GM19240 (cell line): ENCODE results near the gene RASGRF2.

Experiments
- DNase-seq: peaks from one replicate; pipeline ENCODE4 v3.0.0; 2011; ENCODE audit warnings: low spot score; ENCODE audit not compliant: insufficient read length

Gene RASGRF2

DNA sequence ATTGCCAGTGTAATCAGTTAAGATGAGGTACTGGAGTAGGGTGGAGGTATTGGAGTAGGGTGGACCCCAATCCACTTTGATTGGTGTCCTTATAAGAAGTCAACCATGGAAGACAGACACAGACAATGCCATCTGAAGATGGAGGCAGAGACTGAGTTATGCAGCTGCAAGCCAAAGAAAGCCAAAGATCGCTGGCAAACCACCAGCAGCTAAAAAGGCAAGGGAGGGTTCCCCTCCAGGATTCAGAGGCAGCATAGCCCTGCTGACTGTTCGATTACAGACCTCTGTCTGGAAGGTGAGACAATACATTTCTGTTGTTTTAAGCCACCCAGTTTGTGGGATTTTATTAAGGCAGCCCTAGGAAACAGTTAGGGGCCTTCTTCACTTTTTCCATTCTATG lies 242.5 kb downstream of the RASGRF2 start:
- no peak for DNase-seq

DNA sequence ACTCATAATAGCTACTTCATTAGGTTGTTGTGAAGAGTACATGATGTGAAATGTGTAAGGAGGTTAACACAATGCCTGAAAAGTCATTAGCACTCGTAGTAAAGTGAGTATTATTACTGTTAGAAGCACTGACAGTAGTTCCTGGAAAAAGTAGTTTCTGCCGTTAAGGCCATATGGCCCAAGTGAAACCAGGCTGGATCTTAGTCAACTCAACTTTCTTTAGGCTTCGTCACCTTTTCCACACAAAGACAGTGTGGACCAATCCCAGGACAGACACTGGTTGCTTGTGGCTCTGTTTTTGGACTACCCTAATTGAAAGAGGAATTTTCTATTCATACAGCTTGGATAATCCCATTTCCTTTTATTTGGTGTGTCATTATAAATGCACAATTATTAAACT lies 243.6 kb downstream of the RASGRF2 start:
- no peak for DNase-seq

DNA sequence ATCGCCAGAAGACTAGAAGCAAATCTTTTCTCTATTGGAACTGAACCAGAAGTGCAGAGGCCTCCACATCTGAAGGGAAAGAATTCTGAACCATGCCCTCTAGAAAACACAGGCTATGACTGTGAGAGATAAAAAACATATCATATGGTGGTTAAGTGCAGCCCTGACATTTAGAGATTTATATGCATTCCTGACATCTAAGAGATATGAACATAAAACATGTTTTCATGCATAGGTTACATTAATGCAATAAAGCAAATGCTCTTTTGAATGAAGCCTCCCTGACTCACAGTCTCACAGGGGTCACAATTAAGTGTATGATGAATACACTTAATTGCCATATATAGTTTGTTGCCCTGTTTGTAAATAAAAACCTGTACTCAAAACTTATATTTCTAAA lies 244.0 kb downstream of the RASGRF2 start:
- DNase-seq, result no peak

DNA sequence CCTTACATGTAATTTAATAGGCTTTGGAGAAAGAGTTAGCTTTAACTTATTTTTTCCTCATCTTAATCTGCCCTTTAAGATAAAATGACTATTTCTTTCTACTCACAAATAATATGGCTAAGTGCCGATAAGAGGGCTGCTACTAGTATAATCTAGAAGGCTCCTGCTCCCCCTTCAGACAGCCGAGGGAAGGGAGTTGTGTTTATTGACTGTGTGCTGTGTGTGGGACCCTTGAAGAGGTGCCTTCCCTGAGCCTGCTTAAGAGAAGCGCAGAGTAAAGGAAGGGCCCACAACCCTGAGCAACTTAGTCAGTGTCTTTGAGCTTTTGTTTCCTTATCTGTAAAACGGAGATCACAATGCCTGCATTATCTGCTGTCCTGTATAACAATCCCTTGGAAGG lies 244.9 kb downstream of the RASGRF2 start:
- DNase-seq, result no peak

DNA sequence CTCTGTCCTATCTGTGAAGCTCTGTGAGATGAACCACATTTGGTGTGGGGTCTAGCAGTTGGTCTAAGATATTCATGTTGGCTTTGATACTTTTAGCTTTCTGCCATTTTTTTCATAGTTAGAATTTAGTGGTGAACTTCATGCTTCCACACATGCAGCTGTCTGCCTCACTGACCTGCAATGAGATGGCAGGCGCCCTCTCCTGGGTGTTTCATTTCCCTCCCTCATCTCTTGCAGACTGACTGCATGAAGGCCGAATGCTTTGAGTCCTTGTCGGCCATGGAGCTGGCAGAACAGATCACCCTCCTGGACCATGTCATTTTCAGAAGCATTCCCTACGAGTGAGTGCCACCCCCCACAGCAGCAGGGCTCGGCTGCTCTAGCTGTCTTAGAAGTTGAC lies 246.8 kb downstream of the RASGRF2 start:
- DNase-seq, result no peak

DNA sequence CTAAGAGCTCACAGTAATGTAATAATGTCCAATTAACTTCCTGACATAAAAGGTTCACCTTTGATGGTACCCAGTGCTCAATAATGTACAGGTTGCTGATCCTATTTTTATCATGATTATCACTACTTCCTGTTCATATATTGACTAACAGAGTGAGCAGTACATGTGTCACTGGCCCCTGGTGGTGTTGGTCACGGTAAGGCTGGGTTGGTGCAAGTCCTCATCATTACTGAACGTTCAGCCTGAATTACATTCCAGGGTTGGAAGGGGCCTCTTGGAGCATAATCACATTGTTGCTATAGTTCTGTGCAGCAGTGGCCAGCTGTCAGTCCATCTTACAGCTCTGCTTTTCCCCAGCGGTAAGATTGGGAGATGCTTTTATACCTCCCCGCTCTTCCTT lies 248.7 kb downstream of the RASGRF2 start:
- no peak for DNase-seq

DNA sequence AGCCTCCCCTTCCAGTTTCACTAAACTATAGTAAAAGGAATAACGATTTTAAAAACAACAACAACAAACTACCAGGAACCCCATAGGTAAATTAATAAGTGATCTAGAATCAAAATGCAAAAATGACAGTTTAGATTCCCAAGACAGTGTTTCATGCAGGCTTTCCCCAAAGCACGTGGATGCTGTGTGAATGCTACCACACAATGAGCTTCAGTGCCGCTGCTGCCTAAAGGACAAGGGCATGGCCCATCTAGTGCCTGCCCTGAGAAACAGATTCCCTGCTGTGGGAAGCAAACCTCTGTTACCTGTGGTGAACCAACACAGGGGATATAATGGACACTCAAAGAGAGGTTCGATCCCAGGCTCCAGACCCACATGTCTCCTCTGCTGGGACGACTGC lies 249.2 kb downstream of the RASGRF2 start:
- no peak for DNase-seq

DNA sequence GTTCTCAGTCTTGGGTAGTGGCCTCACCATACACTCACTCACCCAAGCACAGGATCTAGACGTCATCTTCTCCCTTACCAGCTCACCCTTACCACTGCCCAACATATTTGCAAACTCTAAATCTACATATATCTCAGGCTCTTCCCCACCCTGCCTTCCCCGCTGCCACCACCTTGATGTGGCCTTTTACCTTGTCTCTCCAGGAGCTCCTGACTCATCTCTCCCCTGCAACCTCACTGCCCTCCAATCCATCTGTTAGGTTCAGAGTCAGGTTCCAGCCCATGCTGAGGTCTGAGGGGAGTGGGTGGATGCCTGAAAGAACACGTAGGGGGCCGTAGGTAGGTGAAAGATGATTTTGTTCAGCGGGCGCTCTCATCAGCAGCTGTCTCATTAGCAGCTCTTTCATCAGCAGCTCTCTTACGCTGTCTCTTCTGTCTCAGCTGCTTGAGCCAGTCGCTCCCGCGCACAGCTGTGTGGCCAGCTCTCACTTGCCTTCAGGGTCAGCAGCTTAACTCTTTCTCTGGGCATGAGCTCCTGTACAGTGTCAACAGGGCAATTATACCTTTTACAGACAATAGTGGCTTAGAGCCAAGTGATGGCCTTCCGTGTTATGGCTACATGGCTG lies 249.8 kb downstream of the RASGRF2 start:
- no peak for DNase-seq

DNA sequence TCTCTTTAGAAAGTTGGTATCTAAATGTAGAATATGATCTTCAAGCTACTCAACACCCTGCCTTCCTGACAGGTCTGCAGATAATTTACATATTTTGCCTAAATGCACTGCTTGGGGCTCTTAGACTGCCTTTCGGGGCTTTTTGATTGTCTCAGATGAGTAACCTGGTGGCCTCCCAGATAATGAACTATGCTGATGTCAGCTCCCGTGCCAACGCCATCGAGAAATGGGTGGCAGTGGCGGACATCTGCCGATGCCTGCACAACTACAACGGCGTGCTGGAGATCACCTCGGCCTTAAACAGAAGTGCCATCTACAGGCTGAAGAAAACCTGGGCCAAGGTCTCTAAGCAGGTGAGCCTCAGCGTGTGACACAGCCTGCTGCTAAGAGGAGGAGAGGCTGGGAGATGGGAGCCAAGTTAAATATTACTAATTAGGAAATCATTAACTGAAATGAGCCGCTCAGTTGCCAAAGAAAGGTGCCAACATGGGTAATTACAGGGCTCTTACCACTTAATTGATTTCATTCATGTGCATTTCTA lies 252.1 kb downstream of the RASGRF2 start:
- no peak for DNase-seq

DNA sequence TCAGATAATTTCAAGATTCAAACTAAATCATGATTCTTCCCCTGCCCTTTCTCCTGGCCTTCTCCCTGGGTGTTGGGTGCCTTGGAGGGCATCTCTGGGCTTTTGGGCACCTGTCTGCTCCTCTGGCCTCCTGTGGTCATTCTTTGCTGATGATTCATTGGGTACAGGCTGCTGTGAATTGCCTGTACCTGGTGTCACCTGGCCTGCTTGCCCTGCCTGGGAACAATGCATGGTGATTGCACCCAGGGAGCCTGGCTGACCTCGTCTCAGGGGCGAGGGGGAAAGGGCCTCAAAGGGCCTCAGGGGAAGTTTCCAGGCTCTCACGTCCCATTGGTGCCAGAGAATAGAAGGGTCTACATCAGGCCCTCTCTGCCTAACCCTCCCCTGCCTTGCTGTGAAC lies 252.9 kb downstream of the RASGRF2 start:
- no peak for DNase-seq

DNA sequence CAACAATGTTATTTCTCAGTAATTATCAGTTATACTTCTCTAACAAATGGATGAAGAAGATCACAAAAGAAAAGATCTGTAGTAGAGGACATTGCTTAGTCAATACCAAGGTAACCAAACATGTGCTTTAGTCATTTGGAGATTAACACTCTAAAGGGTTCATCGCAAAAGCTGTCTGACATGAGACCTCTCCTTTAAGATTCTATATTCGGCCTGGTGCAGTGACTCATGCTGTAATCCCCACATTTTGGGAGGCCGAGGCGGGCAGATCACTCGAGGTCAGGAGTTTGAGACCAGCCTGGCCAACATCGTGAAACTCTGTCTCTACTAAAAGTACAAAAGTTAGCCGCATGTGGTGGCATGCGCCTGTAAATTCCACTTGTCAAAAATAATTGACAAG lies 254.7 kb downstream of the RASGRF2 start:
- no peak for DNase-seq

DNA sequence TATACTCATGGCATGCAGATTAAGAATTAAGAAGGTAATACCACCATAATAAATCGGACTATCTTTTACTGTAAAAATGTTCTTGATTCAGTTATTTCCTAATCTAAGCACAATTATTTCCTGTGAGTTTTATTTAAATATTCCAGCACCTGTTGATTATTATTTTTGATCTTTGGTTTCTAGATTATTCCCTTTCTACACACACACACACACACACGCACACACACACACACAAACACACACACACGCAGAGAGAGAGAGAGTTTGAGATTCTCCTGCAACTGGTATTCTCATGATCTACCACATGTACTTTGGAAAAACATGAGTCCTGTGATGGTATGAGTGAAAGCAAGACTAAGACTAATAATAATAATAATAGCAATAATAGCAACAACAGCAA lies 256.0 kb downstream of the RASGRF2 start:
- no peak for DNase-seq

DNA sequence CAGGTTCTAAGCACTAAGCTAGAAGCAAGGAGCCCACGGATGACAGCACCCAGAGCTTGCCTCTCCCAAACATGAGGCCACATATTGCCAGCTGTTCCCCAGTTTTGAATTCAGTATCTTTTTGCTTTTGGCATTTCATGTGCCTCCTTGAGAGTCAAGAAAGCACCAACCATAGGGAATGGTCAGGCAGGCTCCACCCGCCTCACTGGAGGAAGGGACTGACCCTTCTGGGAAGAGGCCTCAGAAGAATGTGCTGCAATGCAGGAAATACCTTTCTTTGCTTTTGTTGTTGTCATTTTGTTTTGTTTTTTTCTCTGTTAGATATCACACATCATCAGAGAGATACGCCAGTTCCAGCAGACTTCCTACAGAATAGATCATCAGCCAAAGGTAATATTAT lies 259.2 kb downstream of the RASGRF2 start:
- DNase-seq, result no peak

DNA sequence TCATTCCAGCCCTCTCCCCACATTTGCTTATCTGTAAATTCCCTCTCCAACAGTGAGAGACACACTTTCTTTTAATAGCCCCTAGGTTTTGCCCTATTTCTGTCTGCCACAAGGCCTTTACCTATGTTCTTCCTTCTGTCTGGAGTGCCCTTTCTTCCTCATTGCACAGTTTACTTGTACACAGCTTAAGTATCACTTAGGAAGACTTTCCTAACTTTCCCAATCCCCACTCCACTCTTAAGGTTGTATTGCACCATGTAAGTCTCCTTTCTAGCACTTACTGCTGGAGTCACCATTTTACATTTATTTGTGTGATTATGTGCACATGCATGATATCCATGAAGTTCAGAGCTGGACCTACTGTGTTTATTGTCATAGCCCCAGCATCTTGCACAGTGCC lies 262.1 kb downstream of the RASGRF2 start:
- DNase-seq, result no peak

DNA sequence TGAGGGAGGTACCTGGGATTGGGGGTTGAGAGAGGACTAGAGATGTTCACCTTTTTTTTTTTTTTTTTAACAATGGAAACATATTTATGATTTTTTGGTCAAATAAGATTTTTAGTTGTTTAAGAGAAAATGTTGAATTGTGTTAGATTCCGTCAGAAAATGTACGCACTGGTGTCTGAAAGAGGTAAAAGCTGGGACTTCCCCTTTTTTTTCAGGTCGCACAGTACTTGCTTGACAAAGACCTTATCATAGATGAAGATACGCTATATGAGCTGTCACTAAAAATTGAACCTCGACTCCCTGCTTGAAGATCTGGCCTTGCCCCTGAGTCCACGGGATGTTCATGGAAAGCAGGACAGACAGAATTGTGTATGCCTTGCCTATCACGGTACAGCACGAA lies 265.3 kb downstream of the RASGRF2 start:
- no peak for DNase-seq

DNA sequence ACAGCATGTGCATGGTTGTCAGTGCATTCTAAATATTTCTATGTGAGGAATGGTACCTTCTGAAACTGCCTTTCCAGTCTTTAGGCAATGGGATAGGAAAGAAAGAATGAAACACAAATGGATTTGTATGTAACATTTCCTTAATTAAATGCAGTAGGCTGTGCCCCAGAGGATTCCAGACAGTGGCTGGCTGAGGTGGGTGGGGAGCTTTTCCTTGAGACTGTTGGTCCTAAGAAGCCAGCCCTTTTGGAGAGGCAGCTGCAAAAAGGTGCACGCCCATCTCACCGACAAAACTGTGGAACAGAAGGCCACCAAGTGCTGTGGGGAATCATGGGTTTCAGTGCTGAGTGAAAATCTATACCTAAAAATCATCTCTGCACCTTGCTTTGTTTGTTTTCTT lies 266.1 kb downstream of the RASGRF2 start:
- DNase-seq, result no peak

DNA sequence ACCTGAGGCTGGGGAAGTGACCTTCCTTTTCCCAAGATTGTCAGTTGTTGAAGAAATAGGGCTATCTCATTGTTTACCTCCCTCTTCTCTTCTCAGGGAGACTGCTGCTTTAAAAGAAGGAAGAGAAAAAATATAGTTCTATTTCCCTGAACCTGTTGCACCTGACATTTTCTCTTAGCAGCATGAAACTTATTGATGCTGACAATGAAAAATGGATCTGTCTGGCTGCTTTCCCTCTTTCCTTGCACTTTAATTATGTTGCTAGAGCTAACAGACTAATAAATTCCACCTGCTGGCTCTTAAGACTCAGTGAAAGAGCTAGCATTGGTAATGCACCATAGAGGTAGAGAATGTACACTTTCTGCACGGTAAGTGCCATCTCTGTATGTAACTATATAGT lies 266.8 kb downstream of the RASGRF2 start:
- no peak for DNase-seq

DNA sequence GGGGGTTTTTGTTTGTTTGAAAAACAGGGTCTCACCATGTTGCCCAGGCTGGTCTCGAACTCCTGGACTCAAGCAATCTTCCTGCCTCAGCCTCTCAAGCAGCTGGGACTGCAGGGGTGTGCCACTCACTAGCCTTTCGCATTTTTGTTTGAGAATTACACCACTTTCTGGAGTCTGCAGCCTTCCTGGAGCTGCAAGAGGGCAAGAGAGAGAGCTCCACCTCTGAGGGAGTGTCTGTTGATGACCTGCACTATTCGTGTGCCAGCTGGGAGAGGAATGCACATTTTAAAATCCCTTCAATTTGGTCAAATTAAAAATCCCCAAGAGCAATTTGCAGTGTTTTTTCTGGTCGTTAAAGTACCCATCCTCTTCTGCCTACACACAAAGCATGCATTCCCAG lies 267.9 kb downstream of the RASGRF2 start:
- no peak for DNase-seq

DNA sequence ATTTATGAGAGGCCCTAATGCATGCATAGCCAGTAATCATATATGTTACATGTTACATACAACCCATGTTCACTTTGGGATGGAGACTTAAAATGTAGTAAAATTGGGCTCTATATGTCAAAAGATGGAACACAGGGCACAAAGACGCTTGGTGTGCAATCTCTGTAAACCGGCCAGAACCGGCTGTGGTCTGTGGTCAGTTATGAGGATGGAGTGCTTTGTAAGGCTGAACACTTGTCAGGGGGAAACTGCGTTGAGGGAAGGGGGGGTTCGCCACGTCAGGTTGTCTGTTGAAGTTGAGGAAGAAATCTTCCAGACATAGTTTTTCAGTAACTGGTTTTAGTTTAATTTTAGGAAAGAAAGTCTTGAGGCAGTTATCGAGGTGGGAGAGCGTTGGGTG lies 270.3 kb downstream of the RASGRF2 start:
- DNase-seq, result no peak

DNA sequence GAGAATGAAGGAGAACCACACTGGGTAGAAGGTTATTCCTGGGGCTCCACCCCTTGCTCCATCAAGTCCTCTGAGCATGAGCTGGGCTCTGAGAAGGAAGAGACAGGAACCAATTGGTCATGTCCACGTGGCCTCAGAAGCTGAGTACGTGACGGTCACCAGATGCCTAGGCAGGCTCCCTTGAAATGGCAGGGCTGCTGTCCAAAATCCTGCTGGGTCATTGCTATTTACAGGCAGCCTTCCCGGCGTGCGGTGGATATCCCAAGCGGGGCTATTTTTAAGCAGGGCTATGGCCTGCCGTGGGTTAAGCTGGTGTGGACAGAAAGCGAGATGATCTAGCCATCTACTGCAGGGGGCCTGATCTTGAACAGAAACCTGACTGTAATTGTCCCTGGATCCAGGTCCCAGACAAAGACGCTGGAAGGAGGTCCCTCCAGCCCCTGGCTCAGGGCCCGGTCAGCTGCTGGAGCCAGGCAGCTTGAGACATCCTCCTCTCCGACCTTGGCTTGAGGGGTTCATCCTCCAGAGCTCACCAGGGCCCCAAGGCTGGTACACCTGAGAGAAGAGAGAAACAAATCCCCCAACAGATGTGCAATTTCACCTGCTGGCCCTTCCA lies 272.4 kb downstream of the RASGRF2 start:
- DNase-seq, result no peak

DNA sequence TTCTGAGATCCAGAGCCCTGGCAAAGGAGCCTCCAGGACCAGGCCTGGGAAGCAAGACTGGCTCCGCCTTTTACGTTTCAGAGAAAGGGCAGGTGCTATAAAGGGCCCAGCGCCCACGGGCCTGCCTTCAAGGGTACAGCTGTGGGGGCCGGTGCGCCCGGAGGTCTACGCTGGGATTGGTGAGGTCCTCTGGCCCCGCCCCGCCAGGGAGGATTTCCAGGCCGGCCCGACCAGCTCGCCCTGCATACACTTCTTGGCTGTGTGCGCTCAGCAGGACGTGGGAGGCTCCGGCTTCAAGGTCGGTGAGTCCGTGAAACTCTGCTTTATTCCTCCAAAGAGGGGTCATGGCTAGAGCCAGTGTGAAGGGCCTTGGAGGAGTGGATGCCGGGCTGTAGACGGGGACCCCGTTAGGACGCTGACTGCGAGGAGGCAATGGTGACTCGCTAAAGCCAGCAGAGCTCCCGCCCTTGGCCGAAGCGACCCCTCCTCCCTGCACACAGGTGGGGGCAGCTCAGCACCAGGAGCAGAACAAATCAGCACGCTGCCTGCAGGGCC lies 273.0 kb downstream of the RASGRF2 start, which contains the start of gene CKMT2:
Gene CKMT2 (plus strand): TSS at position 243 of the 555 bp plus-strand sequence. CDS start 17,811 bp downstream, outside the sequence.
- no peak for DNase-seq

DNA sequence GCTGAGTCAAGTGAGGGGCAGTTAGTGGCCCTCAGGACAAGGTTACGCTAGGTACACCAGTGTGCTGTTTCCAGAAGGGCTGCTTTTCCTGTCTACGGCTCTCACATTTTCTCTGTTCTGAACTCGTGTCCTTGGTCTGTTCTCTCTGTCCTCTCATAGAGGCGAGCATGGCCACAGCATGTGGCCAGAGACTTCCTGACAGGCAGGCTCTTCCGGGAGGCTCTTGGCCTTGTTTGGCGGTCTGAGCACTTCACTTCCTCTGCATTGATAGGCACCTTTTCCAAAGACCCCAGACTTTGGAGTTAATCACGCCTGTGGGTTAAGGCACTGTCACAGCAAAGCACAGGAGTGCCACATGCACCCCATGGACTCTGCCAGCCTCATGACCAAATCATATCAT lies 274.1 kb downstream of the RASGRF2 start:
- no peak for DNase-seq

DNA sequence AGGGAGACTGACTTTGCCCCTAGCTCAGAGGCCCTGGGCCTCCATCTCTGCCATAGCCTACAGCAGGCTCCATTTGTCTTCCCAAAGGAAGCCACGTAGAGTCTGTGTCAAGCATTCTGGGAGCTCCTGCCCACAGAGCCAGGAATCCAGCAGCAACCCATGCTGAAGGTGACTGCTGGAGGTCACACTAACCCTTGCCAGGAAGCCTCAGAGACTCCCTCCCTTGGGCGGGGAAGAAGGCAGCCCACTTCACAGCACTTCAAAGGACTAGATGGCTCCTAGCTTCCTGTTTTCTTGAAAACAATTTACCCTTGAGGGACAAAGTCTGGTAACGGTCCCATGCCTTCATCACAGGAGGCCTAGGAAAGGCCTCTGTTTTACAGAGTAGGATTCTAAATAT lies 274.6 kb downstream of the RASGRF2 start:
- no peak for DNase-seq
